Ishikawa (cell line): Measurements from ENCODE around the gene ACSS1.

ENCODE experiments used
- CEBPB ChIP-seq: IDR thresholded peaks from 2 replicates; pipeline ENCODE4 v1.6.1; 2012
- EGR1 ChIP-seq: IDR thresholded peaks from 2 replicates; pipeline ENCODE4 v1.6.1; 2012
- EP300 ChIP-seq: IDR thresholded peaks from 2 replicates; pipeline ENCODE4 v1.6.1; 2012; ENCODE audit warnings: borderline replicate concordance
- FOXM1 ChIP-seq: IDR thresholded peaks from 2 replicates; pipeline ENCODE4 v1.6.1; 2012; ENCODE audit warnings: low read depth, borderline replicate concordance
- MAX ChIP-seq: IDR thresholded peaks from 2 replicates; pipeline ENCODE4 v1.6.1; 2012
- NFIC ChIP-seq: IDR thresholded peaks from 2 replicates; pipeline ENCODE4 v1.6.1; 2012
- RAD21 ChIP-seq: IDR thresholded peaks from 2 replicates; pipeline ENCODE4 v1.6.1; 2012; ENCODE audit warnings: low read depth
- REST ChIP-seq: IDR thresholded peaks from 2 replicates; pipeline ENCODE4 v1.6.1; 2012; ENCODE audit warnings: low read depth, mild to moderate bottlenecking
- TAF1 ChIP-seq: IDR thresholded peaks from 2 replicates; pipeline ENCODE4 v1.6.1; 2012; ENCODE audit warnings: low read depth, mild to moderate bottlenecking
- TCF12 ChIP-seq: IDR thresholded peaks from 2 replicates; pipeline ENCODE4 v1.6.1; 2012; ENCODE audit warnings: low read depth
- TEAD4 ChIP-seq: IDR thresholded peaks from 2 replicates; pipeline ENCODE4 v1.6.1; 2012
- YY1 ChIP-seq: IDR thresholded peaks from 2 replicates; pipeline ENCODE4 v1.6.1; 2012; ENCODE audit warnings: low read depth
- ZBTB7A ChIP-seq: IDR thresholded peaks from 2 replicates; pipeline ENCODE4 v1.6.1; 2012; ENCODE audit warnings: low read depth

- TF ChIP-seq RAD21, result no peak
- TF ChIP-seq FOXM1, result no peak
- TF ChIP-seq CEBPB, result no peak
- TF ChIP-seq TCF12, result no peak
- TF ChIP-seq EGR1, result no peak
- no peak for TF ChIP-seq YY1
- TF ChIP-seq MAX, result no peak
- TF ChIP-seq EP300, result no peak
- TF ChIP-seq ZBTB7A, result no peak
- no peak for TF ChIP-seq REST
- TF ChIP-seq TAF1, result no peak
- TF ChIP-seq TEAD4, result no peak
- TF ChIP-seq NFIC, result no peak
Measured at GRCh38 chr20:25045343-25045712, 12.6 kb downstream of the ACSS1 start.
